Urothelium cell line (cell line): ENCODE results near the gene PIK3C3.
A peak's percentile ranks its signal among the peaks of the same experiment; 100 is the strongest.

Source experiments
- DNase-seq: peaks from one replicate; pipeline ENCODE4 v3.0.0; 2011; ENCODE audit warnings: low spot score, mixed read lengths
- FAIRE-seq: peaks from 2 replicates; lab custom pipeline; 2011; peaks lifted over from hg19 to GRCh38; lab: Jason Lieb, UNC

The PIK3C3 gene

GRCh38 chr18:41954827-41955613, at the start of gene PIK3C3:
Gene PIK3C3, plus strand, starts transcription at chr18:41955234. Its CDS starts 58 bp downstream, at chr18:41955292.
- FAIRE-seq (no peak), DNase-seq (peak; percentile 84)

GRCh38 chr18:41905786-41906527, 49.1 kb upstream of the PIK3C3 start:
- no peak for FAIRE-seq
- no peak for DNase-seq

- FAIRE-seq (no peak), DNase-seq (peak; percentile 43)
Measured at GRCh38 chr18:41906528-41907146, 48.4 kb upstream of the PIK3C3 start.

GRCh38 chr18:41917181-41917580, 37.9 kb upstream of the PIK3C3 start:
- DNase-seq (no peak), FAIRE-seq (no peak)

GRCh38 chr18:41921770-41922169, 33.3 kb upstream of the PIK3C3 start:
- no peak for FAIRE-seq
- no peak for DNase-seq

GRCh38 chr18:41922176-41922575, 32.9 kb upstream of the PIK3C3 start:
- DNase-seq (no peak), FAIRE-seq (no peak)

GRCh38 chr18:41922841-41923240, 32.2 kb upstream of the PIK3C3 start:
- FAIRE-seq (no peak), DNase-seq (no peak)

- FAIRE-seq = no peak
Measured at GRCh38 chr18:41923446-41923845, 31.6 kb upstream of the PIK3C3 start.

GRCh38 chr18:41928581-41928980, 26.5 kb upstream of the PIK3C3 start:
- DNase-seq (no peak), FAIRE-seq (no peak)

More at GRCh38 chr18:41923446-41923845, 31.6 kb upstream of the PIK3C3 start:
- no peak for DNase-seq

GRCh38 chr18:41932899-41933298, 22.1 kb upstream of the PIK3C3 start:
- FAIRE-seq = no peak

GRCh38 chr18:41933778-41934177, 21.3 kb upstream of the PIK3C3 start:
- DNase-seq (no peak), FAIRE-seq (no peak)

More at GRCh38 chr18:41932899-41933298, 22.1 kb upstream of the PIK3C3 start:
- DNase-seq = no peak

- no peak for FAIRE-seq
- no peak for DNase-seq
Measured at GRCh38 chr18:41936471-41937134, 18.4 kb upstream of the PIK3C3 start.

GRCh38 chr18:41938445-41938844, 16.6 kb upstream of the PIK3C3 start:
- DNase-seq (peak; percentile 21), FAIRE-seq (no peak)

GRCh38 chr18:41939326-41939725, 15.7 kb upstream of the PIK3C3 start:
- FAIRE-seq = no peak
- no peak for DNase-seq

- FAIRE-seq = no peak
Measured at GRCh38 chr18:41940506-41941215, 14.4 kb upstream of the PIK3C3 start.

GRCh38 chr18:41942254-41942653, 12.8 kb upstream of the PIK3C3 start:
- DNase-seq = no peak
- FAIRE-seq = no peak

More at GRCh38 chr18:41940506-41941215, 14.4 kb upstream of the PIK3C3 start:
- peak; percentile 46 for DNase-seq

GRCh38 chr18:41948544-41949110, 6.4 kb upstream of the PIK3C3 start:
- FAIRE-seq (no peak), DNase-seq (no peak)

- DNase-seq (no peak), FAIRE-seq (no peak)
Measured at GRCh38 chr18:41949206-41949920, 5.7 kb upstream of the PIK3C3 start.

- no peak for DNase-seq
Measured at GRCh38 chr18:41955688-41956087, 654 bp downstream of the PIK3C3 start.

More at GRCh38 chr18:41955688-41956087, 654 bp downstream of the PIK3C3 start:
- FAIRE-seq = no peak
